ENCODE measurements around the gene KCNG4.
A peak's percentile ranks its signal among the peaks of the same experiment; 100 is the strongest.

Gene KCNG4

GRCh38 chr16:84181144-84181915, 58.5 kb downstream of the KCNG4 start:
- no peak for DNase-seq

GRCh38 chr16:84180519-84181140, 59.2 kb downstream of the KCNG4 start:
- DNase-seq, result no peak

GRCh38 chr16:84179612-84180320, 60.0 kb downstream of the KCNG4 start:
- no peak for DNase-seq

GRCh38 chr16:84178892-84179611, 60.8 kb downstream of the KCNG4 start:
- no peak for DNase-seq

GRCh38 chr16:84178146-84178765, 61.6 kb downstream of the KCNG4 start:
- no peak for DNase-seq

GRCh38 chr16:84177741-84178073, 62.1 kb downstream of the KCNG4 start:
- DNase-seq, result no peak

GRCh38 chr16:84176192-84177053, 63.4 kb downstream of the KCNG4 start:
- no peak for DNase-seq

GRCh38 chr16:84175350-84176081, 64.3 kb downstream of the KCNG4 start:
- DNase-seq, result peak; percentile 51

- DNase-seq, result no peak
Measured at GRCh38 chr16:84174396-84174795, 65.4 kb downstream of the KCNG4 start.

GRCh38 chr16:84169765-84170310, 70.0 kb downstream of the KCNG4 start:
- no peak for DNase-seq

All from NCI-H1694 treated with DMSO at 0.1 percent for 48 hours (cell line).